Fibroblast of lung (primary cell): ENCODE results near the gene DLG2.

ENCODE experiments used
- EZH2 ChIP-seq: IDR thresholded peaks from 2 replicates; pipeline ENCODE4 v1.5.1; 2012; ENCODE audit warnings: low read length, control low read depth, mild to moderate bottlenecking; ENCODE audit errors: missing control alignments
- TF ChIP-seq, protein P1 (sequence below), 2 donors: IDR thresholded peaks in 1 of 2; conservative IDR thresholded peaks in 1 of 2; 1 replicate in 1 of 2; 2 replicates in 1 of 2; pipeline ENCODE4 v1.5.1; 2011 to 2012; ENCODE audit warnings: low read length in 2 of 2, control low read depth in 1 of 2, inconsistent platforms in 1 of 2, low read depth in 1 of 2, mild to moderate bottlenecking in 1 of 2

DNA sequence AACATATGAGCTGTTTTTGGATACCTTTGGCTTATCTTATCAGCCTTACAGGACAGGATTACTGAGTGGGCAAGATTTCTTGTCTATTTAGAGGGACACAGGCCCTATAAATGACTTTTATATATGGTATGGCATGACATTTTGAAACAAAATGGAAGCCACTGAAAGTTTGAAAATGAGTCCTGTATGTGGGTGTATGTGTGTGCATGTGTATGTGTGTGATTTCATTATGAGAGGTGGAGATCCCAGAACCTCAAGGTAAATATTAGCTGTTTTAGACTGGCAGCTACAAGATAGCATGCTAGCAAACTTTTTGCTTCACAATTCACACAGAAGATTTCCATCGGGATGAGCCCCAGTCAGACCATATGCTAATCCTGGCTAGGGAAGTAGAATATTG, 1370.5 kb downstream of the DLG2 start:
- no peak for TF ChIP-seq EZH2
- TF ChIP-seq, protein P1, sequence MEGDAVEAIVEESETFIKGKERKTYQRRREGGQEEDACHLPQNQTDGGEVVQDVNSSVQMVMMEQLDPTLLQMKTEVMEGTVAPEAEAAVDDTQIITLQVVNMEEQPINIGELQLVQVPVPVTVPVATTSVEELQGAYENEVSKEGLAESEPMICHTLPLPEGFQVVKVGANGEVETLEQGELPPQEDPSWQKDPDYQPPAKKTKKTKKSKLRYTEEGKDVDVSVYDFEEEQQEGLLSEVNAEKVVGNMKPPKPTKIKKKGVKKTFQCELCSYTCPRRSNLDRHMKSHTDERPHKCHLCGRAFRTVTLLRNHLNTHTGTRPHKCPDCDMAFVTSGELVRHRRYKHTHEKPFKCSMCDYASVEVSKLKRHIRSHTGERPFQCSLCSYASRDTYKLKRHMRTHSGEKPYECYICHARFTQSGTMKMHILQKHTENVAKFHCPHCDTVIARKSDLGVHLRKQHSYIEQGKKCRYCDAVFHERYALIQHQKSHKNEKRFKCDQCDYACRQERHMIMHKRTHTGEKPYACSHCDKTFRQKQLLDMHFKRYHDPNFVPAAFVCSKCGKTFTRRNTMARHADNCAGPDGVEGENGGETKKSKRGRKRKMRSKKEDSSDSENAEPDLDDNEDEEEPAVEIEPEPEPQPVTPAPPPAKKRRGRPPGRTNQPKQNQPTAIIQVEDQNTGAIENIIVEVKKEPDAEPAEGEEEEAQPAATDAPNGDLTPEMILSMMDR (conservative IDR thresholded peaks at IDR 0.05 in 1 of 2, IDR thresholded peaks at IDR 0.05 in 1 of 2; ENCODE audit: low read depth in 1 of 2, low read length in 2 of 2) = no peak
